ENCODE results near the gene TAB2.
A peak's percentile ranks its signal among the peaks of the same experiment; 100 is the strongest.

Gene TAB2, protein sequence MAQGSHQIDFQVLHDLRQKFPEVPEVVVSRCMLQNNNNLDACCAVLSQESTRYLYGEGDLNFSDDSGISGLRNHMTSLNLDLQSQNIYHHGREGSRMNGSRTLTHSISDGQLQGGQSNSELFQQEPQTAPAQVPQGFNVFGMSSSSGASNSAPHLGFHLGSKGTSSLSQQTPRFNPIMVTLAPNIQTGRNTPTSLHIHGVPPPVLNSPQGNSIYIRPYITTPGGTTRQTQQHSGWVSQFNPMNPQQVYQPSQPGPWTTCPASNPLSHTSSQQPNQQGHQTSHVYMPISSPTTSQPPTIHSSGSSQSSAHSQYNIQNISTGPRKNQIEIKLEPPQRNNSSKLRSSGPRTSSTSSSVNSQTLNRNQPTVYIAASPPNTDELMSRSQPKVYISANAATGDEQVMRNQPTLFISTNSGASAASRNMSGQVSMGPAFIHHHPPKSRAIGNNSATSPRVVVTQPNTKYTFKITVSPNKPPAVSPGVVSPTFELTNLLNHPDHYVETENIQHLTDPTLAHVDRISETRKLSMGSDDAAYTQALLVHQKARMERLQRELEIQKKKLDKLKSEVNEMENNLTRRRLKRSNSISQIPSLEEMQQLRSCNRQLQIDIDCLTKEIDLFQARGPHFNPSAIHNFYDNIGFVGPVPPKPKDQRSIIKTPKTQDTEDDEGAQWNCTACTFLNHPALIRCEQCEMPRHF

DNA sequence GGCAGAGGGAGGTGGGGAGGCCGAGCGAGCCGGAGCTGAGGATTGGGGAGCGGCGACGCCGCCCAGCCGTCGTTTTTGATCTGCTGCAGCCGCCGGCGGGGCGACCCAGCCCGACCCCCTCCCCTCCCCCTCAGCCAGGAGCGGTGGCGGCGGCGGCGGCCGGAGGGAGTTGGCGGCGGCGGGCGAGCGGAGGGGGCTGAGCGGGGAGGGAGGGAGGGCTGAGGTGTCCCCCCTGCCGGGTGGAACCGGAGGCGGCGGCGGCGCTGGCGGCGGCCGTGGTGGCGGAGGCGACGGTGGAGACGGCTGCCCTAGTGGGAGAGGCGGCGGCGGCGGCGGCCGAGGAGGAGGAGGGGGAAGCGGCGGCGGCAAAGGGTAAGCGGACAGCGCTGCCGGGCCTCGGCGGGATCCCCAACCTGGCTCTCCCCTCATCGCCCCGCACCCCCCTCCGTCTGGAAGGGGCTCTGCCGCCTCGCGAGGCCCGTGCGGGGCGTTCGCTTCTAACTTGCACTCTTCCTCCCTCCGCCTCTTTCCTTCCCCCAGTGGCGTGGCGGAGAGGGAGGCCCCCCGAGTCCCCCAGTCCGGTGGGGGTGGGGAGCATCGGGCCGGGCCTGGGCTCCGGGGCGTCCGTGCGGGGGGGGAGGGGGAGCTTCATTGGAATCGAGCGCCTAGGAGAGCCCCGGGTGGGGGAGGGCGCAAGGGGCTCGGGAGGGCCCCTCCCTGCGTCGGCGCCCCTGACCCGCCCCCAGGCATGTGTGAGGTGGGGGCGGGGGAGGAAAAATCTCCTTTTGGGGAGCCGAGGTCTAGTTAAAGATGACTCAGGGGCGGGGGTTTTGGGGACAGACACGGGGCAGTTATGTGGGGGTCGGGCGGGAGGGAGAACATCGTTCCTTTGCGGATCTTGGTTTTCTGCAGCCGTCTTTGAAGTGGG, at the start of gene TAB2:
TAB2 (plus strand) TSS at position 69 of the 928 bp plus-strand sequence. CDS start 52,286 bp downstream, outside the sequence.
- TF ChIP-seq EGR1 (IDR thresholded peaks at IDR 0.05) = no peak
- TF ChIP-seq, protein P1, sequence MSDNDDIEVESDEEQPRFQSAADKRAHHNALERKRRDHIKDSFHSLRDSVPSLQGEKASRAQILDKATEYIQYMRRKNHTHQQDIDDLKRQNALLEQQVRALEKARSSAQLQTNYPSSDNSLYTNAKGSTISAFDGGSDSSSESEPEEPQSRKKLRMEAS (IDR thresholded peaks at IDR 0.05) = 0 out of 2 replicates have a peak, but pooled peaks have one; percentile 29

DNA sequence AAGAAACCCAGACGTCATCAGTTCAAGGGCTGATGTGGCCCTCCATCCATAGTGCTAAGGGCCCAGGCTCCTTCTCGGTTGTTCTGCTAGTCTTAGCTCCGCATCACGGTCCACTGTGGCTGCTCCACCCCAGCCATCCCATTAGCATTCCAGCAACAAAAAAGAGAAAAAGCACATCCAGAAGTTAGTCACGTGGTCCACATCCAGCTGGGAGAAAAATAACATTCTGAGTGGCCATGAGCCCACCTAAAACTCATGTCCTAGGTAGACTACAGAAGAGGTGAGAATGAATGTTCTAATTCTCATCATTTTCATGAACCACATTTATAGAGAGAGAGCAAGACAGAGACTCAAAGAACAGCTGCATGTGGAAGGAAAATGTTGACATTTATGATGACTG, 49.4 kb upstream of the TAB2 start:
- TF ChIP-seq NFIC (IDR thresholded peaks at IDR 0.05) = no peak
- TF ChIP-seq, protein P2, sequence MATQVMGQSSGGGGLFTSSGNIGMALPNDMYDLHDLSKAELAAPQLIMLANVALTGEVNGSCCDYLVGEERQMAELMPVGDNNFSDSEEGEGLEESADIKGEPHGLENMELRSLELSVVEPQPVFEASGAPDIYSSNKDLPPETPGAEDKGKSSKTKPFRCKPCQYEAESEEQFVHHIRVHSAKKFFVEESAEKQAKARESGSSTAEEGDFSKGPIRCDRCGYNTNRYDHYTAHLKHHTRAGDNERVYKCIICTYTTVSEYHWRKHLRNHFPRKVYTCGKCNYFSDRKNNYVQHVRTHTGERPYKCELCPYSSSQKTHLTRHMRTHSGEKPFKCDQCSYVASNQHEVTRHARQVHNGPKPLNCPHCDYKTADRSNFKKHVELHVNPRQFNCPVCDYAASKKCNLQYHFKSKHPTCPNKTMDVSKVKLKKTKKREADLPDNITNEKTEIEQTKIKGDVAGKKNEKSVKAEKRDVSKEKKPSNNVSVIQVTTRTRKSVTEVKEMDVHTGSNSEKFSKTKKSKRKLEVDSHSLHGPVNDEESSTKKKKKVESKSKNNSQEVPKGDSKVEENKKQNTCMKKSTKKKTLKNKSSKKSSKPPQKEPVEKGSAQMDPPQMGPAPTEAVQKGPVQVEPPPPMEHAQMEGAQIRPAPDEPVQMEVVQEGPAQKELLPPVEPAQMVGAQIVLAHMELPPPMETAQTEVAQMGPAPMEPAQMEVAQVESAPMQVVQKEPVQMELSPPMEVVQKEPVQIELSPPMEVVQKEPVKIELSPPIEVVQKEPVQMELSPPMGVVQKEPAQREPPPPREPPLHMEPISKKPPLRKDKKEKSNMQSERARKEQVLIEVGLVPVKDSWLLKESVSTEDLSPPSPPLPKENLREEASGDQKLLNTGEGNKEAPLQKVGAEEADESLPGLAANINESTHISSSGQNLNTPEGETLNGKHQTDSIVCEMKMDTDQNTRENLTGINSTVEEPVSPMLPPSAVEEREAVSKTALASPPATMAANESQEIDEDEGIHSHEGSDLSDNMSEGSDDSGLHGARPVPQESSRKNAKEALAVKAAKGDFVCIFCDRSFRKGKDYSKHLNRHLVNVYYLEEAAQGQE (IDR thresholded peaks at IDR 0.05; ENCODE audit: low read depth) = no peak
- TF ChIP-seq EP300 (IDR thresholded peaks at IDR 0.05; ENCODE audit: borderline replicate concordance) = no peak

DNA sequence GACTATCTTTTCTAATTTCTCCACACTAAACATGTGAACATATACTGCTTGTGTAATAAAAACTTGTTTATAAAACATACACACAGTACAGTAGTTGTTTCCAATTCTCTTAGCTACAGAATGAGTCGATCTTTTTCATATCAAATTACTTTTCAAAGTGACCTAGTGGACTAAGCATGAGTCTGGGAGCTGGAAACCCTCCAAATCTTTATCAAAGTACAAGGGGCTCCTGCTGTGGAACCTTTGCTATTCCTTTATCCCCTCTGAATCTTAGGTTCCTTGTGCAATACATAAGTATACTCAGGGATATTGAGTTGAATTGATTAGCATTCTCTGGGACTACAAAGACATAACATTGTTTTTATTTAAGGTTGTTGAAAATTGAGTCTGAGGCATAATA, 48.7 kb upstream of the TAB2 start:
- no peak for TF ChIP-seq RAD21 (IDR thresholded peaks at IDR 0.05; ENCODE audit: low read depth)
- TF ChIP-seq, protein P2 (IDR thresholded peaks at IDR 0.05; ENCODE audit: low read depth) = no peak
- TF ChIP-seq ZBTB7A (IDR thresholded peaks at IDR 0.05; ENCODE audit: low read depth) = no peak
- TF ChIP-seq EGR1 (IDR thresholded peaks at IDR 0.05) = no peak
- TF ChIP-seq, protein P3, sequence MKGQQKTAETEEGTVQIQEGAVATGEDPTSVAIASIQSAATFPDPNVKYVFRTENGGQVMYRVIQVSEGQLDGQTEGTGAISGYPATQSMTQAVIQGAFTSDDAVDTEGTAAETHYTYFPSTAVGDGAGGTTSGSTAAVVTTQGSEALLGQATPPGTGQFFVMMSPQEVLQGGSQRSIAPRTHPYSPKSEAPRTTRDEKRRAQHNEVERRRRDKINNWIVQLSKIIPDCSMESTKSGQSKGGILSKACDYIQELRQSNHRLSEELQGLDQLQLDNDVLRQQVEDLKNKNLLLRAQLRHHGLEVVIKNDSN (IDR thresholded peaks at IDR 0.05) = no peak
- TF ChIP-seq, protein P1 (IDR thresholded peaks at IDR 0.05) = no peak
- no peak for TF ChIP-seq EP300 (IDR thresholded peaks at IDR 0.05; ENCODE audit: borderline replicate concordance)
- TF ChIP-seq CREB1 (IDR thresholded peaks at IDR 0.05; ENCODE audit: low read depth) = no peak
- no peak for TF ChIP-seq TEAD4 (IDR thresholded peaks at IDR 0.05)
- no peak for TF ChIP-seq FOXM1 (IDR thresholded peaks at IDR 0.05; ENCODE audit: borderline replicate concordance, low read depth)
- no peak for TF ChIP-seq TAF1 (IDR thresholded peaks at IDR 0.05; ENCODE audit: low read depth)
- no peak for TF ChIP-seq YY1 (IDR thresholded peaks at IDR 0.05; ENCODE audit: low read depth)
- no peak for TF ChIP-seq TCF12 (IDR thresholded peaks at IDR 0.05; ENCODE audit: low read depth)
- TF ChIP-seq CEBPB (IDR thresholded peaks at IDR 0.05) = no peak
- TF ChIP-seq NFIC (IDR thresholded peaks at IDR 0.05) = no peak

DNA sequence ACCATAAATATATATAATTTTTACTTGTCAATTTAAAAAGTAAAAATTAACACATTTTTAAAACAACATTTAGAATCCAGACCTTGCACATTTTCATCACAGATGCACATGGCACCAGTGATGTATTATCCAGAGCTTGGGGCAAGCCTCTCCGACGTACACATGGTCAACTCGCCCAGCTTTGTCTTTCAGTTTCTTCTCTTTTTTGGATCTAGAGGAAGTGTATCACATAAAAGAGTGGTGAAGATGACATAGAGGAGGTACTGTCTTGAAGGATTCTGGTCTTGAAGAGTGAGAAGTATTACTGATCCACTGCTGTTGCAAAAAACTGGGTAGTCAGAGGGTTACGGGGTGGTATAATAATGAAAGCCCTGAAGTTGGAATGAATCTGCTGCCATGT, 46.9 kb upstream of the TAB2 start:
- TF ChIP-seq YY1 (IDR thresholded peaks at IDR 0.05; ENCODE audit: low read depth) (no peak), NFIC (IDR thresholded peaks at IDR 0.05) (no peak), EGR1 (IDR thresholded peaks at IDR 0.05) (no peak), EP300 (IDR thresholded peaks at IDR 0.05; ENCODE audit: borderline replicate concordance) (no peak), TEAD4 (IDR thresholded peaks at IDR 0.05) (no peak), FOXM1 (IDR thresholded peaks at IDR 0.05; ENCODE audit: borderline replicate concordance, low read depth) (no peak), ZBTB7A (IDR thresholded peaks at IDR 0.05; ENCODE audit: low read depth) (no peak), TCF12 (IDR thresholded peaks at IDR 0.05; ENCODE audit: low read depth) (no peak), CEBPB (IDR thresholded peaks at IDR 0.05) (no peak), CREB1 (IDR thresholded peaks at IDR 0.05; ENCODE audit: low read depth) (no peak)
- TF ChIP-seq, protein P1 (IDR thresholded peaks at IDR 0.05) = no peak
- TF ChIP-seq, protein P3 (IDR thresholded peaks at IDR 0.05) = no peak

Data from Ishikawa (cell line).